Right hindlimb (tissue), 1 donor: ENCODE results near the gene IWS1.
"Not testable (repeated sequence)": the region's sequence is repeated elsewhere in the genome, so short reads cannot be mapped to it uniquely, and the experiment has no call there.

ENCODE experiments used
- DNase-seq: peaks from one replicate; pipeline ENCODE4 v3.0.0-alpha.2; 2018

Gene IWS1

DNA sequence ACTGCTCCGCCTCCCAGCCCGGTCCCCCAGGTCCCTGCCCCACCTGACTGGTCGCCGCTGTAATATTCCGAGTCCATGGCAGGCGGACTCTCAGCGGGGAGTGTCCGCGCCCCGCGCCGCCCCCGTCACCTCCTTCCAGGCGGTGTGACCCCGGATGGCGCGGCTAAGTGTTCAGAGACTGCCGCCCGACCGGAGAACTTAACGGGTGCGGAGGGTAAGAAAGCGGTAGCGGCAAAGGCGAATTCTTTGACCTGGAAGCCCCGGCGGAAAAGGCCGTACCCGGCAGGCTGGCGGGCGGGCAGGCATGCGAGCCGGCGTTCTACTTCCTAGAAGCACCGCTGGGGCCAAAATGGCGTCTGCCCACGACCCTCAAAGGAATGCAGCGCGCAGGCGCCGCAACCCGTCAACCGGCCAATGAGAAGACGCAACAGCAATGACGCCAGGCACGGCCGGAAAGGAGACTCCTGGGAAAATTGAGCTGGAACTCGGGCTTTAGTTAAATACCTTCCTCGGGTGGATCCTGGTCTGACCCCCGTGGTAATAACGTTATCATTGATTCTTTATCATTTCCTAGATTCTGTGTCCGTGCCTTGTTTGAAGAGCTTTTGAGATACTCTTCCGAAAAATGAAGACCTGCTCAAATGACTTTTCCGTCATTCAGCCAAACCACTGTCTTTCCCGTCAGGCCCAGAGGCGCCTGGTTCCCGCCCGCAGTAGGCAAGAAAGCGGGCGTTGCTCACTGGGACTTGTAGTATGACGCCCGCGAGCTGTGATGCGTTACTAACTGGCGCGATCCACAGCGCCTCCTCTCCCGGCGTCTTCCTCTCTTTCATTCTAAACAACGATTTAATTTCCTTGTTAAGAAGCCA lies at the start of gene IWS1:
TSS of gene IWS1 (minus strand) at position 358 of the 869 bp plus-strand sequence. CDS start at position 77, 281 bp downstream.
- DNase-seq = peak; percentile 97

- DNase-seq = no peak
Observed at GRCh38 chr2:127575941-127576432, 49.7 kb upstream of the IWS1 start.

- no peak for DNase-seq
Observed at GRCh38 chr2:127575185-127575765, 49.0 kb upstream of the IWS1 start.

DNA sequence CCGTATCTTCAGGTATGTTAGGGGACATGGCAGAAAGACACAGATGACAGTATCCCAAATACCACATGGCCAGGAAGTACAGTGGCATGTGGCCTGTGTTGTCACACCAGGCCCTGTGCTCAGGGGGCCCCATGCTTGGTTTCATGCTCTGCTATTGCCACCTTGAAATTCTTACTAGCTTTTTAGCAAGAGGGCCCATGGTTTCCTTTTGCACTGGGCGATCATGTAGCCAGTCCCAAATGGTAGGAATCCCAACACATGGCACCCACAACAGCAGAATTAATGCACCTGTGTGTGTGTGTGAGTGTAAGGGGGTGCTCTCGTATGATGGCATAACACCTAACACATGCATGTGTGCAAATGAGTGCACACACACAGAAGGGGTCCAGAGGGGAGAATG lies 48.4 kb upstream of the IWS1 start:
- no peak for DNase-seq

DNA sequence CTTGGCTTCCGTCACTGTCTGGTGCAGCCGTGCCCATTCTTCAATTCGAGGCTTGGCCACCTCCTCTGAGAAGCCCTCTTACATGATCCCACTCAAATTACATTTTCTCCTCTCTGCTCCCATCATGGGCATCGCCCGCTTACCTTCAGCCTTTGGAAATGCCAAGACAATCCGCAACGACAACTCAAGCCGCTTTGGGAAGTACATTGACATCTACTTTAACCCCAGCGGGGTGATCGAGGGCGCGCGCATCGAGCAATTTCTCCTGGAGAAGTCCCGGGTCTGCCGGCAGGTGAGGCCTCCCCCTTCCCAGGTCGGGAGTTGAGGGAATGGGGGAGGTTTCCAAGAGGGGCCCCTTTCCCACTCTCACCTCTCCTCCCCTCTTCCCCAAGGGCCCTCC lies 47.5 kb upstream of the IWS1 start:
- DNase-seq = no peak

GRCh38 chr2:127573298-127573697 lies 47.0 kb upstream of the IWS1 start:
- DNase-seq = no peak

- DNase-seq = no peak
Observed at GRCh38 chr2:127572841-127573240, 46.6 kb upstream of the IWS1 start.

DNA sequence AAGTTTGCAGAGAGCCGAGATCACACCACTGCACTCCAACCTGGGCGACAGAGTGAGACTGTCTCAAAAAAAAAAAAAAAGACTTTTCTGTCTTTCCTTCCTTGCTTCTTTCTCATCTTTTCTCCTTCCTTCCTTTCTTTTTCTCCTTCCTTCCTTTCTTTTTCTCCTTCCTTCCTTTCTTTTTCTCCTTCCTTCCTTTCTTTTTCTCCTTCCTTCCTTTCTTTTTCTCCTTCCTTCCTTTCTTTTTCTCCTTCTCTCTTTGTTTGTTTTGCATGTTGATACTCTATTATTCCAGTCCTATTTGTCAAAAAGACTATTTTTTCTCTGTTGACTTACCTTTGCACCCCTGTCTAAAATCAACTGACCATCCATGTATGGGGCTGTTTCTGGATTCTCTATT lies 46.1 kb upstream of the IWS1 start:
- DNase-seq = not testable (repeated sequence)

- no peak for DNase-seq
Observed at GRCh38 chr2:127570282-127571250, 44.3 kb upstream of the IWS1 start.

- no peak for DNase-seq
Observed at GRCh38 chr2:127569666-127570065, 43.4 kb upstream of the IWS1 start.

- no peak for DNase-seq
Observed at GRCh38 chr2:127568128-127568527, 41.8 kb upstream of the IWS1 start.

DNA sequence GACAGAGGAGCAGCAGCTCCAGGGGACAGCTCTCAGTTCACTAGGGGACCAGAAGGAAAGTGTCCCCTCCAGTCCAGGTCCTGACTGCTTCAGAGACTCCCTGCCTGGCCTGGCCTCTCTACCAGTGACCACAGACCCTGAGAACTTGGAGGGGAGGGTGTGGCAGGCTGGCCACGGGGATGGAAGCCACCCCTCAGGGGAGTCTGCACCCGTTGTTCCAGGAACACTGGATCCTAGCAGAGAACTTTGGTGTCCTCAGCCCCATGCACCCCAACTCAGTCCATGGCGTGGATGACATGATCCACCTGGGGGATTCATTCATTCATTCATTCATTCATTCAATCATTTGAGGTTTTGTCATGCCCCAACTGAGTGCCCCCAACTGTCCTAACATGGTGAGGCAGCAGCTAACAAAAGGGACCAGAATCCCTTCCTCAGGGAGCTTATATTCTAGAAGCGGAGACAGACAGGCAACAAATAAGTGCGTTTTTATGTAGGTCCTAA lies 41.1 kb upstream of the IWS1 start:
- DNase-seq = no peak

DNA sequence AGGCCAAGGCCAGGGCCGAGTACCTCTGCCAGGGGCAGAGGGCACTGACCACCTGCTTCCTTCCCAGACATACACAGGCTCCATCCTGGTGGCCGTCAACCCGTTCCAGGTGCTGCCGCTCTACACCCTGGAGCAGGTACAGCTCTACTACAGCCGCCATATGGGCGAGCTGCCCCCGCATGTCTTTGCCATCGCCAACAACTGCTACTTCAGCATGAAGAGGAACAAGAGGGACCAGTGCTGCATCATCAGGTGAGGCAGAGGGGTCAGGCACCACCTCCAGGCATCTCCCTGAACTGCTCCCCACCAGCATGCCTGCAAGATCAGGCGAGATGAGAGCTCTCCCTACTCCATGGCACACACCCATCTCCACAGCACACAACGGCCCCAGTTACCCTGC lies 40.3 kb upstream of the IWS1 start:
- no peak for DNase-seq

- no peak for DNase-seq
Observed at GRCh38 chr2:127566139-127566417, 39.8 kb upstream of the IWS1 start.

DNA sequence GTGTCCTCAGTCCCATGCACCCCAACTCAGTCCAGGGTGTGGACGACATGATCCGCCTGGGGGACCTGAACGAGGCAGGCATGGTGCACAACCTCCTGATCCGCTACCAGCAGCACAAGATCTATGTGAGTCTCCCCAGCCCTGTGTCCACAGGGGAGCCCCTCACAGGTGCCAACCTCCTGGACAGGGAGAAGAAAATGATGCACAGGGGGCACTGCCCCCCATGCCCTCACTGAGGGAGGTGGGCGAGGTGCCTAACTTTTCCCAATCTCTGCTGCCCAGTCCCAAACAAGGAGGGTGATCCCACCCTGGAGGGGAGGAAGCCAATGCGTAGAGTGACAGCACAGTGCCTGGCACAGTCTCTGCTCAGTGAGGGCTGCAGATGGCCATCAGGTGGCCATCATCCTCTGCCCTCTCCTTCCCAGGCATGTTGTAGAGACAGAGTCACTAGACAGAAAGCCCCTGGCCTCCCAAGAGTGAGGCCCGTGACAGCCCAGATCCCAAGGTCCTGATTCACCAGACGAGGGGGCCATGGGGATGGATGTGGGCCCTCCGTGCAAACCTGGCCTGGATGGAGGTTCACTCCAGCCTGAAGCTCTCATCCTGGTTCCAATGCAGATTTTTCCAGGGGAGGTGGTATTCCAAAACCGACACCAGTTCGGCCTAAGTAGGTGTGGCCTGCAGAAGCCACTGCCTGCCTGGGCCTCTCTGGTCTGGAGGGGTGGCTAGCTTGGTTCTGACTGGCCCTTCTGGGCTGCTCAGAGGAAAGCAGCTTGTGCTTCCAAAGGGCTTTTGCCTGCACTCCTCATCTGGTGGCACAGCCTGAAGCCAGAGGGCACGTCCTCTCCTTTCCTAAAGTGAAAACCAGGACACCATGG lies 39.2 kb upstream of the IWS1 start:
- DNase-seq = no peak

DNA sequence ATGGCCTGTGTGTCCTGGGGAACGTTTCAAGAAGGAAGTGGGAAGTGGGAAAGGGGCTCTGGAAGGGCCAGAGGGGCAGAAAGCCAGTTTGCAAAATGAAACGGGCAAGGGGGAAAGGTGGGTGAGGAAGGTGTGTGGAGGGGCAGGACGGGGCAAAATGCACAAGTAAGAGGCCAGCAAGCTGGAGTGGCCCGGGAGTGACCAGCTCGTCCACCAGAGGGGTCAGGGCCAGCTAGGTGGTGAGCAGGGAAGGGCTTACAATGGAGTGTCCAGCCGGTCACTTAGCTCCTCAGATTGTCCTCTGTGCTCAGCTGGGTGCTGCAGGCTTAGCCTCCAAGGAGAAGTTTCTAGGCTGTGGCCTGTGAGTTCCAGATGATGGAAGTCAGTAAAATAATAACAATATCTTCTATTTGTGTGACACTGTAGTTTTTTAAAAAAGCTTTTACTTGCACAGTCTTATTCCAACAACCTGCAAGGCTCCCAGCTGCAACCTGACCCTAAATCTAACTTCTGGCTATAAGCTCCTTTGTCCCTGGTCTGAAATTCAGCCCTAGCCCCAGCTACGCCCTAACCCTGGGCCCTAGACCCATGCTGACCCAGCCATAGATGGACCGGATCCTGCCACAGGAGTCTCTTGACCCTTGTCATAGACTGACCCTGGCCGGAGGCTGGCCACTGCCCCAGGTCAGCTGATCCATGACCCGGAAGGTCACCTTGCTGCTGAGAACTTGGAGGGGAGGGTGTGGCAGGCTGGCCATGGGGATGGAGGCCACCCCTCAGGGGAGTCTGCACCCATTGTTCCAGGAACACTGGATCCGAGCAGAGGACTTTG lies 38.4 kb upstream of the IWS1 start:
- no peak for DNase-seq

GRCh38 chr2:127563458-127564428 lies 37.5 kb upstream of the IWS1 start:
- DNase-seq = no peak

- no peak for DNase-seq
Observed at GRCh38 chr2:127562936-127563335, 36.6 kb upstream of the IWS1 start.

DNA sequence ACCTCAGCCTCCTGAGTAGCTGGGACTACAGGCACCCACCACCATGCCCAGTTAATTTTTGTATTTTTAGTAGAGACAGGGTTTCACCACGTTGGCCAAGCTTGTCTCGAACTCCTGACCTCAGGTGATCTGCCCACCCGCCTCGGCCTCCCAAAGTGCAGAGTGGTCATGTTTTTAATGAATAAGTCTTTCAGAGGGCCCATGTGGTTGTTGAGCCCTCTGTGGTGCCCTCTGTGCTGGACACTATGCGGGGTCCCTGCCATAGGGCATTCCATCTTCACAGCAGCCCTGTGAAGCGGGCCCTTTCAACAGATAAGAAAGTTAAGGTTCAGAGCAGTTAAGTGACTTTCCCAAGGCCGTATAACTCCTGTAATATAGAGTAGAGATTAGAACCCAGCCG lies 35.1 kb upstream of the IWS1 start:
- DNase-seq = no peak

DNA sequence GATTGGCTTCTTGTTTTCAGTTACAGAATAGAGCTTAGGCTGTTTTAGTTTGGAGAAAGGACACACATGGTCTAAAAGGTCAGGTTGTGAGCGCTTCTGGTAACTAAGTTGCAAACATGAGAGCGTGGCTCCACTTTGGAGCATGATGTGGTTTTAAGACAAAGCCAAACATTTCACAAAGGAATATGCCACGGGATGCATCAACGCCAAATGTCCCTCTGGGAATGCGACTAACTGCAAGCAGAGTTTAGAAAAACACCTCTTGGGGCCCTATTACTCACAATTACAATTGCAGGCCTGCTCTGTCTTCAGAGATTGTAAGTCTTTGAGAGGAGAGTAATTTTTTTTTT lies 34.6 kb upstream of the IWS1 start:
- no peak for DNase-seq
